K562 (cell line): Measurements from ENCODE around the gene SCARF2.

ENCODE experiments used
- ARID1B ChIP-seq: fragments of 450-650 bp; IDR thresholded peaks from 2 replicates; pipeline ENCODE4 v1.6.1; 2016; ENCODE audit warnings: antibody characterized with exemption, mild to moderate bottlenecking, inconsistent platforms
- CREB1 ChIP-seq, 2 experiments: sonication (generic) in 1 of 2; formaldehyde crosslinking in 1 of 2; IDR thresholded peaks; 2 replicates each; pipeline versions ENCODE4 v1.6.1 to v1.8.0; 2012 to 2022; ENCODE audit warnings: inconsistent platforms in 1 of 2, mild to moderate bottlenecking in 1 of 2, missing genetic modification reagents in 1 of 2, moderate library complexity in 1 of 2
- HDGF ChIP-seq: fragments of 450-650 bp; IDR thresholded peaks from 2 replicates; pipeline ENCODE4 v1.6.1; 2016
- ILK ChIP-seq: fragments of 450-650 bp; IDR thresholded peaks from 2 replicates; pipeline ENCODE4 v1.6.1; 2016; ENCODE audit warnings: missing genetic modification characterization, low read depth, mild to moderate bottlenecking, missing compliant biosample characterization, moderate library complexity, borderline replicate concordance
- MTA3 ChIP-seq: fragments of 450-650 bp; formaldehyde crosslinking; IDR thresholded peaks from 2 replicates; pipeline ENCODE4 v1.6.1; 2017; ENCODE audit warnings: mild to moderate bottlenecking, borderline replicate concordance
- RAD51 ChIP-seq: fragments of 450-650 bp; IDR thresholded peaks from 2 replicates; pipeline ENCODE4 v1.7.1; 2016; ENCODE audit warnings: low read depth, mild to moderate bottlenecking, borderline replicate concordance
- ZBTB7A ChIP-seq: IDR thresholded peaks from 2 replicates; pipeline ENCODE4 v1.6.1; 2011; ENCODE audit warnings: low read depth, mild to moderate bottlenecking, low read length, moderate library complexity, borderline replicate concordance; ENCODE audit not compliant: control insufficient read depth
- ZNF274 ChIP-seq: IDR thresholded peaks from 2 replicates; pipeline ENCODE4 v1.6.1; 2011; ENCODE audit warnings: low read depth, mild to moderate bottlenecking, low read length, moderate library complexity, borderline replicate concordance
- TF ChIP-seq, protein P1 (sequence below), 3 experiments: IDR thresholded peaks in 2 of 3; conservative IDR thresholded peaks in 1 of 3; 2 replicates each; pipeline ENCODE4 v1.5.1; 2011 to 2012; ENCODE audit warnings: low read length in 3 of 3, mild to moderate bottlenecking in 3 of 3, control low read depth in 2 of 3, improper control_type of control experiment in 1 of 3, inconsistent platforms in 1 of 3, low read depth in 1 of 3, mixed read lengths in 1 of 3, moderate library complexity in 1 of 3; ENCODE audit not compliant: insufficient read depth in 2 of 3
- TF ChIP-seq, protein P2 (sequence below): sonication (generic); formaldehyde crosslinking; IDR thresholded peaks from 2 replicates; pipeline ENCODE4 v1.5.0; 2020; ENCODE audit warnings: missing genetic modification reagents
- TF ChIP-seq, protein P3 (sequence below): fragments of 250-450 bp; sonication (Bioruptor Pico); IDR thresholded peaks from 2 replicates; pipeline ENCODE4 v1.4.0; 2020; ENCODE audit warnings: mild to moderate bottlenecking, moderate library complexity
- TF ChIP-seq, protein P4 (sequence below): fragments of 450-650 bp; formaldehyde crosslinking; IDR thresholded peaks from 2 replicates; pipeline ENCODE4 v1.4.0; 2022; ENCODE audit warnings: missing genetic modification characterization

GRCh38 chr22:20397498-20397897 is 40.1 kb downstream of the SCARF2 start:
- TF ChIP-seq, protein P1, sequence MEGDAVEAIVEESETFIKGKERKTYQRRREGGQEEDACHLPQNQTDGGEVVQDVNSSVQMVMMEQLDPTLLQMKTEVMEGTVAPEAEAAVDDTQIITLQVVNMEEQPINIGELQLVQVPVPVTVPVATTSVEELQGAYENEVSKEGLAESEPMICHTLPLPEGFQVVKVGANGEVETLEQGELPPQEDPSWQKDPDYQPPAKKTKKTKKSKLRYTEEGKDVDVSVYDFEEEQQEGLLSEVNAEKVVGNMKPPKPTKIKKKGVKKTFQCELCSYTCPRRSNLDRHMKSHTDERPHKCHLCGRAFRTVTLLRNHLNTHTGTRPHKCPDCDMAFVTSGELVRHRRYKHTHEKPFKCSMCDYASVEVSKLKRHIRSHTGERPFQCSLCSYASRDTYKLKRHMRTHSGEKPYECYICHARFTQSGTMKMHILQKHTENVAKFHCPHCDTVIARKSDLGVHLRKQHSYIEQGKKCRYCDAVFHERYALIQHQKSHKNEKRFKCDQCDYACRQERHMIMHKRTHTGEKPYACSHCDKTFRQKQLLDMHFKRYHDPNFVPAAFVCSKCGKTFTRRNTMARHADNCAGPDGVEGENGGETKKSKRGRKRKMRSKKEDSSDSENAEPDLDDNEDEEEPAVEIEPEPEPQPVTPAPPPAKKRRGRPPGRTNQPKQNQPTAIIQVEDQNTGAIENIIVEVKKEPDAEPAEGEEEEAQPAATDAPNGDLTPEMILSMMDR (IDR thresholded peaks at IDR 0.05 in 2 of 3, conservative IDR thresholded peaks at IDR 0.05 in 1 of 3; ENCODE audit: insufficient read depth in 2 of 3, low read depth in 1 of 3, low read length in 3 of 3), result no peak
- TF ChIP-seq RAD51 (no peak), ARID1B (no peak), ILK (tag) (no peak), MTA3 (no peak), CREB1 (IDR thresholded peaks at IDR 0.05) (no peak), CREB1 (CRISPR knock-in tag; IDR thresholded peaks at IDR 0.05) (no peak), HDGF (no peak), ZNF274 (no peak), ZBTB7A (no peak)
- TF ChIP-seq, protein P2, sequence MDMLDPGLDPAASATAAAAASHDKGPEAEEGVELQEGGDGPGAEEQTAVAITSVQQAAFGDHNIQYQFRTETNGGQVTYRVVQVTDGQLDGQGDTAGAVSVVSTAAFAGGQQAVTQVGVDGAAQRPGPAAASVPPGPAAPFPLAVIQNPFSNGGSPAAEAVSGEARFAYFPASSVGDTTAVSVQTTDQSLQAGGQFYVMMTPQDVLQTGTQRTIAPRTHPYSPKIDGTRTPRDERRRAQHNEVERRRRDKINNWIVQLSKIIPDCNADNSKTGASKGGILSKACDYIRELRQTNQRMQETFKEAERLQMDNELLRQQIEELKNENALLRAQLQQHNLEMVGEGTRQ (CRISPR knock-in tag), result no peak
- TF ChIP-seq, protein P3, sequence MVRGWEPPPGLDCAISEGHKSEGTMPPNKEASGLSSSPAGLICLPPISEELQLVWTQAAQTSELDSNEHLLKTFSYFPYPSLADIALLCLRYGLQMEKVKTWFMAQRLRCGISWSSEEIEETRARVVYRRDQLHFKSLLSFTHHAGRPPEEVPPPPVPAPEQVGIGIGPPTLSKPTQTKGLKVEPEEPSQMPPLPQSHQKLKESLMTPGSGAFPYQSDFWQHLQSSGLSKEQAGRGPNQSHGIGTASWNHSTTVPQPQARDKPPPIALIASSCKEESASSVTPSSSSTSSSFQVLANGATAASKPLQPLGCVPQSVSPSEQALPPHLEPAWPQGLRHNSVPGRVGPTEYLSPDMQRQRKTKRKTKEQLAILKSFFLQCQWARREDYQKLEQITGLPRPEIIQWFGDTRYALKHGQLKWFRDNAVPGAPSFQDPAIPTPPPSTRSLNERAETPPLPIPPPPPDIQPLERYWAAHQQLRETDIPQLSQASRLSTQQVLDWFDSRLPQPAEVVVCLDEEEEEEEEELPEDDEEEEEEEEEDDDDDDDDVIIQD, result no peak
- TF ChIP-seq, protein P4, sequence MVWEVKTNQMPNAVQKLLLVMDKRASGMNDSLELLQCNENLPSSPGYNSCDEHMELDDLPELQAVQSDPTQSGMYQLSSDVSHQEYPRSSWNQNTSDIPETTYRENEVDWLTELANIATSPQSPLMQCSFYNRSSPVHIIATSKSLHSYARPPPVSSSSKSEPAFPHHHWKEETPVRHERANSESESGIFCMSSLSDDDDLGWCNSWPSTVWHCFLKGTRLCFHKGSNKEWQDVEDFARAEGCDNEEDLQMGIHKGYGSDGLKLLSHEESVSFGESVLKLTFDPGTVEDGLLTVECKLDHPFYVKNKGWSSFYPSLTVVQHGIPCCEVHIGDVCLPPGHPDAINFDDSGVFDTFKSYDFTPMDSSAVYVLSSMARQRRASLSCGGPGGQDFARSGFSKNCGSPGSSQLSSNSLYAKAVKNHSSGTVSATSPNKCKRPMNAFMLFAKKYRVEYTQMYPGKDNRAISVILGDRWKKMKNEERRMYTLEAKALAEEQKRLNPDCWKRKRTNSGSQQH (CRISPR knock-in tag), result no peak
